HepG2 (cell line): Measurements from ENCODE around the gene CHMP1A. TPM values are rescaled to one million over a fixed set of nuclear protein-coding genes. Genes with fewer than 3 reads are reported as not detected.

Experiments
- CENPT ChIP-seq: sonication (generic); formaldehyde crosslinking; IDR thresholded peaks from 2 replicates; pipeline ENCODE4 v1.8.0; 2022; ENCODE audit warnings: low read depth, mild to moderate bottlenecking, moderate library complexity, missing genetic modification reagents
- ELF1 ChIP-seq: sonication (generic); formaldehyde crosslinking; IDR thresholded peaks from 2 replicates; pipeline ENCODE4 v1.4.0; 2020; ENCODE audit warnings: missing genetic modification reagents
- ETV5 ChIP-seq: IDR thresholded peaks from 2 replicates; pipeline ENCODE4 v1.6.1; 2018; ENCODE audit warnings: missing biosample characterization, missing genetic modification reagents, inconsistent platforms, borderline replicate concordance
- FOXO1 ChIP-seq: sonication (generic); formaldehyde crosslinking; IDR thresholded peaks from 2 replicates; pipeline ENCODE4 v1.4.0; 2020; ENCODE audit warnings: missing genetic modification reagents
- KLF16 ChIP-seq, 2 experiments: sonication (generic) in 1 of 2; formaldehyde crosslinking in 1 of 2; IDR thresholded peaks; 2 replicates each; pipeline versions ENCODE4 v1.6.1 to v1.8.0; 2016 to 2023; ENCODE audit warnings: missing genetic modification reagents in 2 of 2, missing compliant biosample characterization in 1 of 2
- NAIF1 ChIP-seq: sonication (generic); formaldehyde crosslinking; IDR thresholded peaks from 2 replicates; pipeline ENCODE4 v1.5.0; 2020; ENCODE audit warnings: mild to moderate bottlenecking, missing genetic modification reagents, borderline replicate concordance
- NONO ChIP-seq, 2 experiments: fragments of 450-650 bp in 1 of 2; sonication (generic) in 1 of 2; formaldehyde crosslinking in 1 of 2; IDR thresholded peaks in 1 of 2; conservative IDR thresholded peaks in 1 of 2; 2 replicates each; pipeline versions ENCODE4 v1.6.1 to v1.8.0; 2017 to 2022; ENCODE audit warnings: mild to moderate bottlenecking in 1 of 2, missing genetic modification reagents in 1 of 2, moderate library complexity in 1 of 2
- NRL ChIP-seq: sonication (generic); formaldehyde crosslinking; IDR thresholded peaks from 2 replicates; pipeline ENCODE4 v1.5.0; 2020; ENCODE audit warnings: missing genetic modification reagents, mild to moderate bottlenecking, moderate library complexity, borderline replicate concordance
- PAWR ChIP-seq: sonication (generic); formaldehyde crosslinking; IDR thresholded peaks from 2 replicates; pipeline ENCODE4 v1.4.0; 2020; ENCODE audit warnings: missing genetic modification reagents, mild to moderate bottlenecking, borderline replicate concordance
- PHF20 ChIP-seq: sonication (generic); formaldehyde crosslinking; IDR thresholded peaks from 2 replicates; pipeline ENCODE4 v1.5.0; 2020; ENCODE audit warnings: mild to moderate bottlenecking, missing genetic modification reagents
- PHF8 ChIP-seq: sonication (generic); formaldehyde crosslinking; IDR thresholded peaks from 2 replicates; pipeline ENCODE4 v1.5.0; 2020; ENCODE audit warnings: missing genetic modification reagents
- RARA ChIP-seq: IDR thresholded peaks from 2 replicates; pipeline ENCODE4 v1.6.1; 2016; ENCODE audit warnings: missing genetic modification reagents, missing compliant biosample characterization
- RELA ChIP-seq: sonication (generic); formaldehyde crosslinking; IDR thresholded peaks from 2 replicates; pipeline ENCODE4 v1.4.0; 2020; ENCODE audit warnings: missing genetic modification reagents
- SMC3 ChIP-seq: IDR thresholded peaks from 2 replicates; pipeline ENCODE4 v1.6.1; 2011; ENCODE audit warnings: low read length, improper control_type of control experiment
- SP4 ChIP-seq: sonication (generic); formaldehyde crosslinking; IDR thresholded peaks from 2 replicates; pipeline ENCODE4 v1.8.1; 2023; ENCODE audit warnings: mild to moderate bottlenecking, missing genetic modification reagents
- SRSF1 ChIP-seq: fragments of 200-400 bp; formaldehyde crosslinking; optimal IDR thresholded peaks from 2 replicates; pipeline ENCODE3; 2017; ENCODE audit warnings: mild to moderate bottlenecking, low read depth, low read length, moderate library complexity
- STAG1 ChIP-seq: sonication (generic); formaldehyde crosslinking; IDR thresholded peaks from 2 replicates; pipeline ENCODE4 v1.4.0; 2020; ENCODE audit warnings: missing genetic modification reagents
- STAT6 ChIP-seq: sonication (generic); formaldehyde crosslinking; IDR thresholded peaks from 2 replicates; pipeline ENCODE4 v1.4.0; 2020; ENCODE audit warnings: missing genetic modification reagents, mild to moderate bottlenecking, borderline replicate concordance
- ZFP90 ChIP-seq: sonication (generic); formaldehyde crosslinking; IDR thresholded peaks from 2 replicates; pipeline ENCODE4 v1.8.0; 2022; ENCODE audit warnings: missing genetic modification reagents, mild to moderate bottlenecking, inconsistent platforms, borderline replicate concordance
- ZNF510 ChIP-seq: sonication (generic); formaldehyde crosslinking; IDR thresholded peaks from 2 replicates; pipeline ENCODE4 v1.4.0; 2020; ENCODE audit warnings: low read depth, mild to moderate bottlenecking, missing genetic modification reagents
- ZNF704 ChIP-seq: sonication (generic); formaldehyde crosslinking; IDR thresholded peaks from 2 replicates; pipeline ENCODE4 v1.8.1; 2023; ENCODE audit warnings: mild to moderate bottlenecking, inconsistent platforms, moderate library complexity, missing genetic modification reagents, borderline replicate concordance
- ZNF775 ChIP-seq: sonication (generic); formaldehyde crosslinking; IDR thresholded peaks from 2 replicates; pipeline ENCODE4 v1.4.0; 2020; ENCODE audit warnings: missing genetic modification reagents, mild to moderate bottlenecking, moderate library complexity, borderline replicate concordance
- ZSCAN20 ChIP-seq: sonication (generic); formaldehyde crosslinking; IDR thresholded peaks from 2 replicates; pipeline ENCODE4 v1.4.0; 2020; ENCODE audit warnings: missing genetic modification reagents, mild to moderate bottlenecking, borderline replicate concordance
- ZSCAN5A ChIP-seq: sonication (generic); formaldehyde crosslinking; IDR thresholded peaks from 2 replicates; pipeline ENCODE4 v1.8.0; 2022; ENCODE audit warnings: mild to moderate bottlenecking, missing genetic modification reagents, borderline replicate concordance
- polyA plus RNA-seq, 8 experiments: library from polyadenylated mRNA; depleted of rRNA in 3 of 8; stranded (reverse) in 7 of 8; unstranded in 1 of 8; fragments of >200 nt; fragmentation: Illumina TruSeq in 4 of 8; extraction: Trizol in 4 of 8; gene quantifications; 2 replicates each; pipeline versions ENCODE4 v1.2.1 to v1.2.3, GENCODE V29; 2011 to 2016; ENCODE audit warnings: low read depth in 4 of 8, missing spikeins in 1 of 8, mixed read lengths in 1 of 8; ENCODE audit not compliant: insufficient read depth in 1 of 8
- total RNA-seq, 5 experiments: library from RNA; depleted of rRNA; stranded (reverse); fragments of >200 nt; fragmentation: Illumina TruSeq; extraction: Trizol; gene quantifications; 2 replicates each; pipeline ENCODE4 v1.2.3, GENCODE V29; 2016; ENCODE audit warnings: low read depth in 1 of 5

Gene CHMP1A
- total and polyA plus RNA-seq, 2 of the 13 experiments (the other 11 are each of a cell fraction or from before 2014, with no cell fraction given): 69.4 to 73.3 TPM

- TF ChIP-seq ELF1 (CRISPR knock-in tag): no peak; the same call in 1 of the 2 replicates
- TF ChIP-seq PHF20: no peak; the same call in 1 of the 2 replicates
- 0 out of 2 replicates have a peak, but pooled peaks have one; percentile 10 for TF ChIP-seq ZNF704 (CRISPR knock-in tag)
- peak; percentile 82 for TF ChIP-seq STAG1 (CRISPR knock-in tag)
- TF ChIP-seq NAIF1: no peak; the same call in 1 of the 2 replicates
- TF ChIP-seq SP4 (CRISPR knock-in tag): no peak
- TF ChIP-seq ETV5 (CRISPR knock-in tag): peak; percentile 38; the same call in 1 of the 2 replicates
- TF ChIP-seq ZFP90 (CRISPR knock-in tag): no peak; the same call in 1 of the 2 replicates
- TF ChIP-seq PAWR (CRISPR knock-in tag): no peak
- peak; percentile 60; the same call in 1 of the 2 replicates for TF ChIP-seq CENPT (CRISPR knock-in tag)
- no peak for TF ChIP-seq NONO (IDR thresholded peaks at IDR 0.05)
- peak; percentile 56; the same call in 1 of the 2 replicates for TF ChIP-seq NONO (CRISPR knock-in tag; conservative IDR thresholded peaks at IDR 0.05)
- no peak for TF ChIP-seq ZSCAN5A (CRISPR knock-in tag)
- TF ChIP-seq STAT6 (CRISPR knock-in tag): no peak
- TF ChIP-seq SRSF1: no peak
- TF ChIP-seq ZNF510 (CRISPR knock-in tag): no peak
- TF ChIP-seq SMC3: no peak
- peak; percentile 68 for TF ChIP-seq NRL
- no peak for TF ChIP-seq FOXO1 (CRISPR knock-in tag)
- TF ChIP-seq RELA: 0 out of 2 replicates have a peak, but pooled peaks have one; percentile 58
- peak; percentile 54 for TF ChIP-seq PHF8 (CRISPR knock-in tag)
- no peak for TF ChIP-seq ZNF775 (CRISPR knock-in tag)
- peak; percentile 32; the same call in 1 of the 2 replicates for TF ChIP-seq RARA (CRISPR knock-in tag)
- peak; percentile 27; the same call in 1 of the 2 replicates for TF ChIP-seq ZSCAN20 (CRISPR knock-in tag)
- 0 out of 4 replicates have a peak, but pooled peaks of 1 of the 2 experiments have one; percentile 26 for TF ChIP-seq KLF16 (CRISPR knock-in tag; IDR thresholded peaks at IDR 0.05)
These were observed 43.3 kb upstream of the CHMP1A start (continued) for GRCh38 chr16:89700649-89701424.
